T-helper 9 cell (primary cell): ENCODE results near the gene C1orf74.

Source experiments
- DNase-seq: peaks from one replicate; pipeline ENCODE4 v3.0.0-alpha.2; 2020

C1orf74 gene

GRCh38 chr1:209741889-209742288 is 42.5 kb downstream of the C1orf74 start:
- no peak for DNase-seq

- no peak for DNase-seq
Measured at GRCh38 chr1:209741193-209741592, 43.2 kb downstream of the C1orf74 start.

GRCh38 chr1:209738270-209738669 is 46.1 kb downstream of the C1orf74 start:
- no peak for DNase-seq

- no peak for DNase-seq
Measured at GRCh38 chr1:209737118-209737505, 47.2 kb downstream of the C1orf74 start.

GRCh38 chr1:209736490-209737117 is 47.8 kb downstream of the C1orf74 start:
- no peak for DNase-seq

GRCh38 chr1:209733409-209734192 is 50.8 kb downstream of the C1orf74 start:
- DNase-seq = no peak

GRCh38 chr1:209732725-209733124 is 51.6 kb downstream of the C1orf74 start:
- DNase-seq = no peak

GRCh38 chr1:209729436-209729835 is 54.9 kb downstream of the C1orf74 start:
- DNase-seq = no peak
